Diencephalon (tissue), 1 donor: ENCODE data around the gene ADCYAP1R1. TPM values are rescaled to one million over a fixed set of nuclear protein-coding genes. Genes with fewer than 3 reads are reported as not detected.

Experiments used
- small RNA-seq: library from RNA; depleted of rRNA; stranded (forward); fragments of <200 nt; gene quantifications from one replicate; pipeline ENCODE3, GENCODE V24; 2014
- total RNA-seq: library from RNA; depleted of rRNA; stranded (reverse); fragments of >200 nt; gene quantifications from one replicate; pipeline ENCODE4 v1.2.3, GENCODE V29; 2014

ADCYAP1R1 gene
- 70.4 TPM for total RNA-seq

GRCh38 chr7:31051598-31052486 is at the start of gene ADCYAP1R1:
Gene ADCYAP1R1 (plus strand): TSS chr7:31052308. CDS start chr7:31063265, 10,957 bp downstream.

Small RNAs within 50 kb of the gene (small RNA-seq; reads per million reads assigned to genes)
- not detected for gene AC006466.1

Other genes with a start within 250 kb of the ADCYAP1R1 start
- 7.6 TPM for gene AQP1, start 140.5 kb upstream of the ADCYAP1R1 start, total RNA-seq
- gene GHRHR, start 88.4 kb upstream of the ADCYAP1R1 start, total RNA-seq: 2.8 TPM